Renal pelvis (tissue), 4 donors: ENCODE results near the gene ZFP57. TPM values are rescaled to one million over a fixed set of nuclear protein-coding genes. Genes with fewer than 3 reads are reported as not detected.
"Not testable (repeated sequence)": the region's sequence is repeated elsewhere in the genome, so short reads cannot be mapped to it uniquely, and the experiment has no call there.

ENCODE experiments used
- DNase-seq: peaks from one replicate; pipeline ENCODE4 v3.0.0-alpha.2; 2013
- polyA plus RNA-seq, 3 donors: library from polyadenylated mRNA; unstranded; fragments of 120-200 nt; gene quantifications; one replicate each; pipeline ENCODE4 v1.2.1, GENCODE V29; 2013; ENCODE audit not compliant: insufficient read length in 3 of 3

Gene ZFP57
- polyA plus RNA-seq, 3 donors: 0.21 to 0.23 TPM; not detected in 1

DNA sequence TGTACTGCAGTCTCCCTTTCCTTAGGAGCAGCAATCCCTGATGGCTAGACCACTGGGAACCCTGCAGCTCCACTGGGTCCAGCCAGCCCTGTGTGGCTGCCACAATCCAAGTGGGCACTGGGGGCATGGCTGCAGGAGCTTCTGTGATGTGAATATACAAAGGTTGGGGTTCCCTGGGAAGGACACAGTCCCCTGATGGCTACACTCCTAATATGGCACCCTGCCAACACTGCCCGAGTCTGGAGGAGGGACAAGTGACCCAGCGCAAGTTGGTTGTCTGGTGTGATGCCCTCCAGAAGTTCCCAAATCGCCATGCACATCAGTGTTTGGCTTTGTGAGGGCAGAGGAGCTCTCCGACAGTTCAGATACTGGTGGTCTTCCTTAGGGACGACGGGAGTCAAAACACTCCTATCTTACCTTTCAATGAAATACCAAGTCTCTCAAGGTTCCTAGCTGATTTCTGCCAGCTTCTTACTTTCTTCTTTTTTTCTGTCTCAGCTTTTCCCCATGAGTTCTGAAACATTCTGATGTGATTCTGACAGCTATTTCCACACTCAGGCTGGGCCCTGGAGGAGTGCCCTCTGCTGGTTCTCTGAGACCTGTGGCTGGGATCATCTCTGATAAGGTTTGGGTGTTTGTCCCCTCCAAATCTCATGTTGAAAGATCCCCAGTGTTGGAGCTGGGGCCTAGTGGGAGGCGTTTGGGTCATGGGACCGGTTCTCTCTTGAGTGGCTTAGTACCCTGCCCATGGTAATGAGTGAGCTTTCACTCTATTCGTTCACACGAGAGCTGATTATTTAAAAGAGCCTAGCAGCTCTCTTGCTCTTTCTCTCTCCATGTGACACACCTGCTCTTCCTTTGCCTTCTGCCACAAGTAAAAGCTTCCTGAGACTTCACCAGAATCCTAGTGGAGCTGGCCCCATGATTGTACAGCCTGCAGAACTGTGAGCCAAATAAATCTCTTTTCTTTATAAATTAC, 15.5 kb upstream of the ZFP57 start:
- DNase-seq: no peak

DNA sequence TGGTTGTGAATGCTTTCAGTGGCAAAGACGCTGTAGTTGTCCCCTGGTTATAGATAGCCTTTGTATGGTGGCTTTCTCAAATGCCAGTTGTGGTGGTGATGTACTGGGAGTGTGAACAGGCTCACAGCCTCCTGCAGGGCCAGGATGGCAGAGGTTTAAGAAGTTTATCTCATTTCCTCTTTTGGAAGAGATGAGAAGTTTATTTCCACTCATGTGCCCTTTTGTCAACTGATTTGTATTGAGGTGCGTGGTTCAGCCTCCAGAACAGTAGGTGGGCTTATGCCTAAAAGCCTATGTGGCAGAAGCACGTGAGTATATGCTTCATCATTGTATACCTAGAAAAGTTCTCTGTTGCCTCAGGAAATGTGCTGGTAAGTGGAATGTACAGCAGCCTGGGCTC, 13.7 kb upstream of the ZFP57 start:
- no peak for DNase-seq

DNA sequence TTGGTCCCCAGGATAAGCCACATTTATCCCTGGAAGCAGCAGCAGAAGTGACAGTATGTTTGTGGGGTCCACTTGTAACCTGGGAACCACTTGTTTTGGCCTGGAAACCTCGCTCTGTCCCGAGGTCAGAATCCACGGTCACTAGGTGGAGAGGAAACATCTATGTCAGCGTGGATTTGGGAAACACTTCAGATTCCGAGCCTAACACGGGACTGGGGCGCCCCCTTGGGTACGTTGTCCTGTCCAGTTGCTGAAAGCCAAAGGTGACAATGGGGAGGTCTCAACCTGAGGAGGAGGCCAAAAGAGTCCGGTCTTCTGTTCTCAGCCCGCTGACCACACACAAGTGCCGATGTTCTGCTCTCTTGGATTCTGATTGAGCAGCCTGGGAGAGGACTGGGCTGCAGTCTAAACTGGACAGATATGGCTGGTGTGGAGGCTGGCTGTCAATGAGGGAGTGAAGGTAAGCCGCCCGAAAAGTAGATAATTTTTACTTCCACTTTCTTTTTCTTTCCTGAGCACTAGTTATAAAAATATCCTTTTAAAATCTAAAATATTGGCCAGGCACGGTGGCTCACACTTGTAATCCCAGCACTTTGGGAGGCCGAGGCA, 4.9 kb upstream of the ZFP57 start:
- DNase-seq: no peak

DNA sequence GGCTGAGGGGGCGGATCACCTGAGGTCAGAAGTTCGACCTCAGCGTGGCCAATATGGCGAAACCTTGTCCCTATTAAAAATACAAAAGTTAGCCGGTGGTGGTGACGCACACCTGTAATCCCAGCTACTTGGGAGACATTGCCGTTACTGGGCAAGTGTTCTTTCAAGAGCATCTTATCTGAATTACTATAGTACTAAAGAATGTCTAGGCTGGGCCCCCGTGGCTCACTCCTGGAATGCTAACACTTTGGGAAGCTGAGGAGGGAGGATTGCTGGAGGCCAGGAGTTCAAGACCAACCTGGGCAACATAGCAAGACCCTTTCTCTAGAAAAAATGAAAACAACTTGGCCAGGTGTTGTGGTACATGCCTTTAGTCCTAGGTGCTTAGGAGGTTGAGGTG, 859 bp upstream of the ZFP57 start:
- no peak for DNase-seq

DNA sequence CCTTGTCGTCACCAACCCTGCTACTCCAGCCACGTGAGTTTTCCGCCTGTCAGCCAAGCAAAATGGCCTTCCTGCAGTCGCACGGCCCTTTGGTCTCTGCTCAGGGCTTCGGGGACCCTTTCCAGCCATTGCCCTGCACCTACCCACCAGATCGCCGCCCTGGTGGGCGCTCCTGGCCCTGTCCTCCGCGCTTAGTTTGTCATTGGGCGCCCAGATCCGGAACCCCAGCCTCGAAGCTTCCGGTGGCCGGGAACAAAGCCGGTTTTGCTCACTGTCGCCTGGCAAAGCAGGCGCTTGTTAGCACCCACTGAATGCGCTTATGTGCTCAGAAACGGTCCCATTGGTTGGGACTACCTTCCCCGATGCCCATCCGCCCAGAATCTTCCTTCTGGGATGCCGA, 536 bp downstream of the ZFP57 start:
- no peak for DNase-seq

DNA sequence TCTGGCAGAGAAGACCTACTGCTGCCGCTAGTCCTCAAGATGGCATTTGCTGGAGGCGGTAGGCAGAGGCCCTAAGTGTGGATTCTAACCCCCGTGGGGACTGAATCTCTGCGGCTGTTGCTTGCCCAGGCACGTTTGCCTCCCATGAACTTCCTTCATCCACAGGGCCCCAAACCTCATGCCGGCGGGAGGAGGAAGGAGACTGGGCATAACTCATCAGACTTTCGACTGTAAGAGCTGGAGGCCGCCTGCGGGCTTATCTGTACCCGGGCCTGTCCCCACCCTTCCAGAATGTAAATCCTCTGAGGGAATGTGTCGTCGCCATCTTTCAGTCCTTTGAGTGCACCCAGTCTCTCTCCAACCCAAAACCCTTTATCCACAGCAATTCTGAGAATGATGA, 990 bp downstream of the ZFP57 start:
- DNase-seq: no peak

DNA sequence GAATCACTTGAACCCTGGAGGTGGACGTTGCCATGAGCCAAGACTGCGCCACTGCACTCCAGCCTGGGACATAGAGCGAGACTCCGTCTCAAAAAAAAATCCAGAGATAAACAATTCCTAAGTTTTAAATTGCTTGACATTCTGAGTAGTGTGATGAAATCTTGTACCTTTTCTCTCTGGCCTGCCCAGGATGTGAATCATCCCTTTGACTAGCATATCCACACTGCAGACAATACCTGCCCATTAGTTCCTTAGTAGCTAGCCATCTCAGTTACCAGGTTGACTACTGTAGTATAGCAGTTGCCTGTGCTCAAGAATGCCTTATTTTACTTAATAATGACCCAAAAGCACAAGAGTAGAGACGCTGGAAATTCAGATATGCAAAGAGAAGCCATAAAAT, 2.8 kb downstream of the ZFP57 start:
- DNase-seq: no peak

DNA sequence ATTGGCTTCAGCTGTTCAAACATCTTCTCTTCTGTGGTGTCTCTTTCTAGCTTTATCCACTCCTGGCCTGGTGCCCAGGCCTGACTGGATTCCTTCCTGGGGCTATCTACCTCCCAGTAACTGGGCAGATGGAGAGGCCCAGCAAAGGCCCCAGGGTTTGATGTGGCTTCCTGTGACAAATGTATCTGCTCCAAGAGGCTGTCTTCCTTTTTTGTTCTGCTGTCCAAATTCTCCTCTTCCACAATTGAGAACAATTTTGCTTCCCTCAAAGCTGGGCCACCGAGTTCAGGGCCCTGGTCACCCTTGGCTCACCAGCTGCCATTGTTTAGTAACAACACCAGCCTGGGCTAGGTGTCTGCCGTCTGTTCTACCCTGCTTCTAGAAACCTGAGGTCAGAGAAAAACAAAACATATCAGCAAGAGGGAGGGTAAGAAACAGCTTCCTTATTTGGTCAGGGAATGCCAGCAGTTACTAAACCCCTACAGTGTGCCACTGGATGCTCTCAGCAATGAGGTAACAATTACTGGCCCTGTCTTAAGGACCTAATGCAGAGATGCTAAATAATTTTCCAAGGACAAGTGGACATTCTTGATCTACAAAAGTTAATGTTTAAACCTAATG, 3.9 kb downstream of the ZFP57 start:
- DNase-seq: no peak

DNA sequence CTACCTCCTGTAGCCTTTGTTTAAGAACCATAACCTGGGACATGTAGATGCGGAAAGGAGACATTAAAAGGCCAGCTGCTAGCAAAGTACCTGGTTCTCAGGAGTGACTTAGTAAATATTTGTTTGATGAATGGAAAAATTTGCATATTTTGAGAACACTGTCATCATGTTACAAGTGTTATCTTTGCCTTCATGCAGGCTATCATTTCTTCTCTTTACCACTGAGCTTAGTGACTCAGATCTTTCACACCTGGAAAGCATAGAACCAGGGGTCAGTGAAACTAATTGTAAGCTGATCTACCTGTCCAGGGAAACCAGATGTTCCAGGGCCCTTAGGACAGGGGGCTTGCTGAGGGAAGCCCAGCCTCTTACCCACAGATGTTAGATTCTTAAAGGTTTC, 5.4 kb downstream of the ZFP57 start:
- DNase-seq: no peak

DNA sequence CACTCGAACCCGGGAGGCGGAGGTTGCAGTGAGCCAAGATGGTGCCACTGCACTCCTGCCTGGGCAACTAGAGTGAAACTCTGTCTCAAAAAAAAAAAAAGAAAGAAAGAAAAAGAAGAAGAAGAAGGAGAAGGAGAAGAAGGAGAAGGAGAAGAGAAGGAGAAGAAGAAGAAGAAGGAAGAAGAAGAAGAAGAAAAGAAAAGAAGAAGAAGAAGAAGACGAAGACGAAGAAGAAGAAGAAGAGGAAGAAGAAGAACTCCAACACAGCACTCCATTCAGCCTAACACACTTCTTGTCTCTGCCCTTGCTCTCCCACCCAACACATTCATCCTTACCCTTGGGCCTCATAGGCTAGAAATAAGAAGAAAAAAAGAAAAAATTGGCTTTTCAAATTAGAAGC, 6.9 kb downstream of the ZFP57 start:
- DNase-seq: no peak

DNA sequence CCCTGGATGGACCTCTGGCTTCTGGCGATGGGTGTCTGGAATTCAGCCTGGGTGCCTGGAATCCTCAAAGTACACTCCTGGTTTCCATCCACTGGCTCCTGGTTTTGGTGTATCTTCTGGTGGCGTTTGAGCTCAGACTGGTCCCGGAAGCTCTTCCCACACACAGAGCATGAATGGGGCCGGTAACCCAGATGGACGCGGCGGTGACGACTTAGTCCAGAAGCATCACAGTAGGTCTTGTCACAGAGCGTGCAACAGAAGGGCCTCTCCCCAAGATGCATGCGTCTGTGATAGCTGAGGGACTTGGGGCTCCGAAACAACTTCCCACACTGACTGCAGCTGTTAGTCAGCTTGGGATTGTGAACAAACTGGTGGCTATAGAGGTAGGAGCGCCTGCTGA, 7.8 kb downstream of the ZFP57 start:
- no peak for DNase-seq

DNA sequence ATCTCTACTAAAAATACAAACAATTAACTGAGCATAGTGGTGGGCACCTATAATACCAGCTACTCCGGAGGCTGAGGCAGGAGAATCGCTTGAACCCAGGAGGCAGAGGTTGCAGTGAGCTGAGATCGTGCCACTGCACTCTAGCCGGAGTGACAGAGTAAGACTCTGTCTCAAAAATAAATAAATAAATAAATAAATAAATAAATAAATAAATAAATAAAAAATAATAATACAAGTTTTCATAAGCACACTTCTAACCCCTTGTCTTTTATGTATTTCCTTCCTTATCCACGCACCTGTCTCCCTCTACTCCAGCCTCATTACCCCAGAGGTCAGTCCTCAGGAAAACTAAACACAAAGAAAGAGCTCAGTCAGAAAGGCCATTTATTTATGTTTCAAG, 8.8 kb downstream of the ZFP57 start:
- DNase-seq: not testable (repeated sequence)

DNA sequence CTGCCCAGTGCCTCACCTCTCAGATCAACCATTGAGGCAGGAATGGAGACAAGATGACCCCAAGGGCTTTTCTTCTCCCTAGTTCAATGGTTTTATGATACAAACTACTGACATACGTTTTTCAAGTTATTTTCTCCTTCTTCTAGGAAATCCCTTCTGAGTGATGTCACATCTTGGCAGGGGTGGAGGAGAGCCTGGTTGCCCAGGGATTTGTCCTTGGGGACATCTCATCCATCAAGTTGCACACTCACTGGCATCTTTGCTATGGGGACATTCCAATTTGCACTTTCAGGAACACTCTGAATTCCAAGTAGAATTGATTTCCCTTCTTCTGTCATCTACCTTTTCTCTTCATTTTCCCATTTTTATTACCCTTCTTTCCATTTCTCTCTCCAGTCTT, 9.9 kb downstream of the ZFP57 start:
- DNase-seq: no peak

DNA sequence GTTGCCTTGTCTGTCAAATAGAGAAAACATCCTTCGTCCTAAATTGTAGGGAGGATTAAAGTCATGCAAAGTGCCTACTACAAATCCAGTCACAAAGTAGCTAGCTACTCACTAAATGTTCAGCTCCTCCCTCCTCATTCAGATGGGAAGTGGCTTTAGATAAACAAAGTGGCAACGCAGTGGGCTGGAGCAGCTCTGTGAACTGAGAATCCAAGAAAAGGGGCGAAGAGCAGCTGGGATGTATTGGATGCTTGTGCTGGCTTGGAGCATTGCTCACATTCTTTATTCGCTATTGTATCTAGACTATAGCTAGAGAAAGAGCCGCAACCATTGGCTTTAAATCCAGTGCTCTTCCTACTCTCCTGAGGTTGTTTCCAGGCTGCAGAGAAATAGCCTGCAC, 13.8 kb downstream of the ZFP57 start:
- DNase-seq: no peak

DNA sequence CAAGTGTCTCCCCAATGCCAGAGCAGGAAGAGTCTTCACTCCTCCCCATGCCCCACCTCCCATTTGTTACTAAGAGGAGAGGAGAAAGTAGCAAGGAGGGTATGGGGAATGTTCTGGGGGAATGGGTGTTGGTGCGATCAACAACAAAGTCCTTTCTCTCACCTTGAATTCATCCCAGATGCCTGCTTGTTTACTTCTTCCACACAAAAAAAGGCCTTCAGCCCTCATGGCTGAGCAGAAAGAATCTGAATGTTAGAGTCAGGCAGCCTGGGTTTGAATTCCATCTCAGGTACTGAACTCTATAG, 14.2 kb downstream of the ZFP57 start:
- no peak for DNase-seq

DNA sequence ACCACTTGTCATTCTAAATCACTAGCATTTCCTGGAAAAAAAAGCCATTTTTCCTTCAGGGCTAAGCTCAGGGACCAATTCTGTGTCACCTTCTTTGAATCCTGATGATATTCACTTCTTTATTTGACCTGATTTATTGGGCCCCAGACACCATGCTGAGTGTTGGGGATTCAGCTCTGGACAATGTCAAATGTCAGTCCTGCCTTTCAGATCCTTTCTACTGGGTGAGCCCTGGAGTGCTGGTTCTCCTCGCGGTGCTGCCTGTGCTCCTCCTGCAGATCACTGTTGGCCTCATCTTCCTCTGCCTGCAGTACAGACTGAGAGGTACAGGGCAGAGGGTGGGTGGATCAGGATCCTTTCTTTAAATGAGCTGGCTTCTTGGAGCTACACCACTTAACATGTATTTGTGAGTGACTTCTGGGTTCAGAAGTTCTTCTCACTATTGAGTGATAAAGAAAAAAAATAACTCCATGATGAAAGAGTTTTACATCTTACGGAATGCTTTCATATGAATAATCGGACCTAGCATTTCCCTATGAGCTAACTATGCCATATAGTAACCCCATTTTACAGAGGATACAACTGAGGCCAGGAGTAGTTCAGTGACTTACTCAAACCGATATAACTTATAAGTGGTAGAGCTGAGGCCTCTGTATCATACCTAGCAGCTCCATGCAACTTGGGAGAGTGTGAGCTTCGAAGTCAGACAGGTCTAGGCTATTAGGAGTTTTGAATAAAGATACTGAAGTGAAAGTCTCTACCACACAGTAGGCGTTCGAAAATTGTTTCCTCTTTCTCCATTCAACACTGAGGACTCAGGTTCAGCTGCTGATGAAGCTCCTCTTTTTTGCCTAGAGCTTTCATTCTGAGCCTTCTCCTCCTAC, 14.8 kb downstream of the ZFP57 start:
- no peak for DNase-seq

DNA sequence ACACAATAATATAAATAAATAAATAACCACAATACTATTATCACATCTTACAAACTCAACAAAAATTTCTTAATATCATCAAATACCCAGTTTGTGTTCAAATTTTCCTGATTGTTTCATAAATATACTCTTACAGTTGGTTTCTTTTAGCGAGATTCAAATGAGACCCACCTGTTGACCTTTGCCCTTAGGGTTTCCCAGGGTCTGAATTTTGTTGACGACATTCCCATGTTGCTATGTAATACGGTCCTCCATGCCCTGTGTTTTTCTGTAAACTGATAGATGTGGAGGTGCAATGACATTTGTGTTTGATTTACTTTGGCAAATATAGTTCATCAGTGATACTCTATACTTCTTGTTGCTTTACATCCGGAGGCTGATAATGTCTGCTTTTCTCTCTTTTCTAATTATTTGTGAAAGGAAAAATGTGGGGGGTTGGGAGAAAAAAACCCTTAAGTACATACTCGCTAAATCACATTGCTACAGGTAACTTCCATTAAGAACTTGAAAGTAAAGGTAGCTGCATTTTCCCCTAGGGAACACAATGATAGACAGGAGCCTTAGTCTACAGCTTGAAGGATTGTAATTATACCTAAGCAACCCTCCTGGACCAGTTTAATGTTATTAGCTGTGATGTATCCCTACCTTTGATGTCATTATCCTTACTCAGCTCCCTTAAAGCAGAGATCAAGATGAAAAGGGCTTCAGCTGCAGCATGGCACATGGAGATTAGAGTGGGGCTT, 17.5 kb downstream of the ZFP57 start:
- no peak for DNase-seq

DNA sequence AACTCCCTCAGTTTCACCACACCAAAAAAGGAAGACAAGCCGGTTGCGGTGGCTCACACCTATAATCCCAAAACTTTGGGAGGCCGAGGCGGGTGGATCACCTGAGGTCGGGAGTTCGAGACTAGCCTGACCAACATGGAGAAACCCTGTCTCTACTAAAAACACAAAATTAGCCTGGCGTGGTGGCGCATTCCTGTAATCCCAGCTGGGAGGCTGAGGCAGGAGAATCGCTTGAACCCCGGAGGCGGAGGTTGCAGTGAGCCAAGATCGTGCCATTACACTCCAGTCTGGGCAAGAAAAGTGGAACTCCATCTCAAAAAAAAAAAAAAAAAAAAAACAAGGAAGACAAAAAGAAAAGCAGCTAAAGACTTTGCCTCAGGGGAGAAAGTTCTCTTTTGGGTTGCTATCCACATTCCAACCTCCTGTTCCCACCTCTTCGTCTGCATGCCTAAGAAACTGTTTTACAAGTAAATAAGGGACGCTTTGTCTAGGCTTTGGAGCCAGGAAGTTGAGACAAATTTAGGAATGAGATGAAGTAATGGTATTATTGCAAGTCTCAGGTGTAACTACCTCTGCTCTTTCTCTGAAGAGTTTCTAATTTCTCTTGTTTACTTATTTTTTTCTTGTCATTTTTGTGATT, 19.3 kb downstream of the ZFP57 start:
- DNase-seq: not testable (repeated sequence)

DNA sequence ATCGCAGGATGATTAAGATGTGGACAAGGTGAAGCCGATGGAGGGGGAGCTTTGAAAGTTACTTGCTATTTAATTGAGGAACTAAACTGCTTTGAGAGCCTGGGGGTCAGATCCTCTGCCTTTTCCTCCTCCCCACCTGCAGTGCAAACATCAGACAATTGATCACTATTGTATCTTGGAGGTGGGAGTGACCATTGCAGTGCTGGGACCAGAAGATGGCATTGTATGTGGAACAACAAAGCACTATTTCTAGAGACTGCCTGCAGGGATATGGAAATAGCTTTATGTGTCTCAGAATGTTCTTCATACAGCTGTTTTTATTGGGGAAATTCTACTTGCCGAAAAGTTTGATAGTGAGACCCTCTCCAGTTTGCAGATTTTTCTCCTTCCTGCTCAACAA, 19.9 kb downstream of the ZFP57 start:
- DNase-seq: no peak

DNA sequence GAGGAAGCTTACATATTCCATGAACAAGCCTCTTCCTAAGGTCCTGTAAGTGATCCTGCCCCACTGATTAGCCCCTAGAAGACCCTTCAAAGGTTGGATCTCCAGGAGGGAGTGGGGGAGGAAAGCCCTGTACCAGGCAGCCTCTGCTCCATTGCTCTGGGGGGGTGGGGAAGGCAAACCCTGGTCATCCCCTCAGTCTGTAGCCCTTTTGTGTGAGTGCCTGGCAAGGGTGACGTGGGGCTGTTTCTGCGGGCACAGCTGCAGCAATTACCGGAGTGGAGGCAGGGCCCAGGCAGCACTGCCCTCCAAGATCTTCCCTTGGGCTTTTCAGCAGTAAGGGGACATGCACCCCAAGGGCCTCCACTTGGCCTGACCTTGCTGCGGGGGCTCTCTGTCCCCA, 24.2 kb downstream of the ZFP57 start, which contains the start of gene MOG:
TSS of gene MOG (plus strand) at position 295 of the 400 bp plus-strand sequence. CDS start 118 bp downstream, outside the sequence.
- no peak for DNase-seq

DNA sequence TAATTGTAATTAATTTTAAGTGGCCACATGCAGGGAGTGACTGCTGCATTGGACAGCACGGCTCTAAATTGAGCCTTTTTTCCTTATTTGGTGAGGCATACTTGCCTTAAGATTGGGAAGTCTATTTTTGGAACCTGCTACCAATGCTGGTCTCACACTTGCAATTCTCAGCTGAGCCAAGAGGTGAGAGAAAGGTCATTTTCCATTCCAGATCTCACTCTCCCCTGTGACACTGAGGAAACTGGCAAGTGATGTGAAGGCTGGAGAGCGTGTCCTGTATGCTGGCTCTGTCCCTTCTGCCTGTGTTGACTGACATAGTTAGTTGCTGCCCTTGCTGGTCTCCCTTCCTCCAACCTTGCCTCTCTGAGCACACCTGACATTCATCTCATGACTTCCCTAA, 24.8 kb downstream of the ZFP57 start:
- DNase-seq: no peak
